CD14-positive monocyte (primary cell): ENCODE measurements around the gene FAM43A. TPM values are rescaled to one million over a fixed set of nuclear protein-coding genes. Genes with fewer than 3 reads are reported as not detected.

ENCODE experiments used
- DNase-seq, 3 donors: peaks; one replicate each; pipeline ENCODE4 v3.0.0-alpha.2; 2011 to 2022
- H2AFZ ChIP-seq: 2 replicates; pipeline ENCODE4 v1.6.0; 2012; ENCODE audit warnings: mild to moderate bottlenecking, low read depth, low read length, inconsistent platforms; ENCODE audit not compliant: insufficient read depth, poor library complexity, severe bottlenecking
- H3K27ac ChIP-seq, 2 donors: 1 replicate in 1 of 2; 2 replicates in 1 of 2; pipeline ENCODE4 v1.5.1; 2012 to 2013; ENCODE audit warnings: low read length in 2 of 2, control low read depth in 1 of 2, inconsistent platforms in 1 of 2, low read depth in 1 of 2, mild to moderate bottlenecking in 1 of 2
- H3K27me3 ChIP-seq, 2 donors: one replicate each; pipeline versions ENCODE4 v1.6.0 to v1.6.1; 2011 to 2013; ENCODE audit warnings: low read length in 2 of 2; ENCODE audit not compliant: control insufficient read depth in 2 of 2, insufficient read depth in 2 of 2
- H3K36me3 ChIP-seq, 2 donors: replicated peaks in 1 of 2; 1 replicate in 1 of 2; 2 replicates in 1 of 2; pipeline versions ENCODE4 v1.5.1 to v1.6.1; 2012 to 2013; ENCODE audit warnings: low read length in 2 of 2, control low read depth in 1 of 2, inconsistent platforms in 1 of 2, mild to moderate bottlenecking in 1 of 2; ENCODE audit not compliant: insufficient read depth in 2 of 2, control insufficient read depth in 1 of 2
- H3K4me1 ChIP-seq, 2 donors: 1 replicate in 1 of 2; 2 replicates in 1 of 2; pipeline versions ENCODE4 v1.5.1 to v1.6.1; 2012 to 2013; ENCODE audit warnings: low read length in 2 of 2, control low read depth in 1 of 2, inconsistent platforms in 1 of 2, mild to moderate bottlenecking in 1 of 2, moderate library complexity in 1 of 2; ENCODE audit not compliant: insufficient read depth in 2 of 2, control insufficient read depth in 1 of 2
- H3K4me2 ChIP-seq: replicated peaks from 2 replicates; pipeline ENCODE3; 2012; ENCODE audit warnings: low read length, moderate library complexity, mild to moderate bottlenecking; ENCODE audit not compliant: poor library complexity, severe bottlenecking; ENCODE audit errors: extremely low read depth
- H3K4me3 ChIP-seq, 3 experiments: fragments of 200-600 bp in 1 of 3; sonication (generic) in 1 of 3; replicated peaks in 1 of 3; 1 replicate in 2 of 3; 2 replicates in 1 of 3; pipeline ENCODE4 v1.5.1; 2011 to 2013; ENCODE audit warnings: low read length in 3 of 3, mild to moderate bottlenecking in 3 of 3, control low read depth in 2 of 3, low read depth in 2 of 3, inconsistent platforms in 1 of 3, moderate library complexity in 1 of 3
- H3K79me2 ChIP-seq: 2 replicates; pipeline ENCODE4 v1.6.0; 2012; ENCODE audit warnings: mild to moderate bottlenecking, control low read depth, inconsistent platforms, low read length, moderate library complexity; ENCODE audit not compliant: insufficient read depth
- H3K9ac ChIP-seq: 2 replicates; pipeline ENCODE4 v1.6.0; 2017; ENCODE audit warnings: low read length, mild to moderate bottlenecking; ENCODE audit not compliant: insufficient read depth, poor library complexity, severe bottlenecking
- H3K9me3 ChIP-seq, 2 donors: replicated peaks in 1 of 2; 1 replicate in 1 of 2; 2 replicates in 1 of 2; pipeline versions ENCODE4 v1.5.1 to v1.6.1; 2012 to 2013; ENCODE audit warnings: low read length in 2 of 2, control low read depth in 1 of 2; ENCODE audit not compliant: control insufficient read depth in 1 of 2, insufficient read depth in 1 of 2
- H4K20me1 ChIP-seq: 2 replicates; pipeline ENCODE4 v1.6.0; 2012; ENCODE audit warnings: mild to moderate bottlenecking, low read length, control low read depth, moderate library complexity; ENCODE audit not compliant: insufficient read depth
- H3K27ac Mint-ChIP-seq, 7 donors: one replicate each; pipeline ENCODE4 v1.8.0; 2020; ENCODE audit warnings: mild to moderate bottlenecking in 7 of 7, mixed read lengths in 7 of 7, moderate library complexity in 6 of 7, inconsistent platforms in 2 of 7
- H3K27me3 Mint-ChIP-seq, 3 donors: one replicate each; pipeline ENCODE4 v1.8.0; 2021 to 2022; ENCODE audit warnings: low read depth in 3 of 3, mild to moderate bottlenecking in 3 of 3, mixed read lengths in 3 of 3, moderate library complexity in 3 of 3, inconsistent platforms in 1 of 3
- H3K36me3 Mint-ChIP-seq, 2 donors: one replicate each; pipeline ENCODE4 v1.8.0; 2020; ENCODE audit warnings: mixed read lengths in 2 of 2, inconsistent platforms in 1 of 2, mild to moderate bottlenecking in 1 of 2
- H3K4me1 Mint-ChIP-seq: one replicate; pipeline ENCODE4 v1.8.0; 2020; ENCODE audit warnings: mild to moderate bottlenecking, mixed read lengths
- H3K4me3 Mint-ChIP-seq, 2 donors: one replicate each; pipeline ENCODE4 v1.8.0; 2020; ENCODE audit warnings: mild to moderate bottlenecking in 2 of 2, mixed read lengths in 2 of 2, moderate library complexity in 1 of 2
- H3K9me3 Mint-ChIP-seq, 7 donors: one replicate each; pipeline ENCODE4 v1.8.0; 2020 to 2022; ENCODE audit warnings: mixed read lengths in 7 of 7, mild to moderate bottlenecking in 6 of 7, moderate library complexity in 6 of 7, inconsistent platforms in 2 of 7
- CTCF ChIP-seq: fragments of 200-600 bp; IDR thresholded peaks from one replicate; pipeline ENCODE4 v1.8.0; 2022; ENCODE audit warnings: antibody characterized with exemption, mild to moderate bottlenecking
- WGBS: methylation state at CpG from one replicate; pipeline ENCODE4 v1.1.5; 2013; ENCODE audit warnings: missing lambda C conversion rate; ENCODE audit not compliant: insufficient coverage; 5-methylcytosine and 5-hydroxymethylcytosine counted together
- intact Hi-C, 2 donors: fragments of 100-400 bp; cut with micrococcal nuclease; formaldehyde crosslinking; loops; one replicate each; pipeline versions ENCODE4 v1.15.0 to v1.15.1; 2023
- polyA plus RNA-seq, 3 donors: library from polyadenylated mRNA; depleted of rRNA in 1 of 3; unstranded in 2 of 3; stranded (reverse) in 1 of 3; fragments of 300-500 nt in 2 of 3; fragments of >200 nt in 1 of 3; fragmentation: Illumina TruSeq in 2 of 3; gene quantifications; 1 replicate in 2 of 3; 2 replicates in 1 of 3; pipeline ENCODE4 v1.2.3, GENCODE V29; 2012 to 2021

The FAM43A gene
- polyA plus RNA-seq, 3 donors, result 6.6 to 11.3 (median 9.8) TPM

- no peak overlapping the region for H3K9ac ChIP-seq
- Mint-ChIP-seq H3K36me3 (no peaks in the 10 kb centered on the region), H3K4me1 (no peaks in the 10 kb centered on the region), H3K27ac (peak overlapping the region in 1 of 7 donors; percentile 4), H3K9me3 (peaks cover 0 to 6% (median 0%) of the 10 kb centered on the region in 7 donors), H3K27me3 (peaks cover 0 to 5% (median 3%) of the 10 kb centered on the region in 3 donors), H3K4me3 (no peak overlapping the region)
- WGBS, result 96% methylated on average over 7 of the region's 7 CpGs
- TF ChIP-seq CTCF, result no peak
- H3K27me3 ChIP-seq, result no peaks in the 10 kb centered on the region
- no peaks in the 10 kb centered on the region for H3K36me3 ChIP-seq
- no peaks in the 10 kb centered on the region for H3K9me3 ChIP-seq
- H3K4me3 ChIP-seq, result no peak overlapping the region
- no peaks in the 10 kb centered on the region for H3K4me1 ChIP-seq
- no peak for DNase-seq
- no peaks in the 10 kb centered on the region for H3K79me2 ChIP-seq
- H3K4me2 ChIP-seq, result no peak overlapping the region
- no peak overlapping the region for H3K27ac ChIP-seq
- no peak overlapping the region for H2AFZ ChIP-seq
- intact Hi-C loops, result no loop called here
- H4K20me1 ChIP-seq, result no peaks in the 10 kb centered on the region
Observed at GRCh38 chr3:194723846-194724618, 38.3 kb downstream of the FAM43A start.

- no peak for TF ChIP-seq CTCF
- H3K27me3 ChIP-seq, result no peaks in the 10 kb centered on the region
- Mint-ChIP-seq H3K9me3 (peaks cover 0 to 6% (median 0%) of the 10 kb centered on the region in 7 donors), H3K4me3 (no peak overlapping the region), H3K4me1 (no peaks in the 10 kb centered on the region), H3K27me3 (peaks cover 0 to 6% (median 3%) of the 10 kb centered on the region in 3 donors), H3K36me3 (no peaks in the 10 kb centered on the region), H3K27ac (peak overlapping the region in 1 of 7 donors; percentile 42)
- 91% methylated on average over 5 of the region's 5 CpGs for WGBS
- H3K4me2 ChIP-seq, result no peak overlapping the region
- no peaks in the 10 kb centered on the region for H3K79me2 ChIP-seq
- H2AFZ ChIP-seq, result no peak overlapping the region
- DNase-seq, result no peak
- H3K27ac ChIP-seq, result no peak overlapping the region
- intact Hi-C loops, result no loop called here
- no peaks in the 10 kb centered on the region for H3K4me1 ChIP-seq
- H3K4me3 ChIP-seq, result no peak overlapping the region
- H3K9ac ChIP-seq, result no peak overlapping the region
- H4K20me1 ChIP-seq, result no peaks in the 10 kb centered on the region
- no peaks in the 10 kb centered on the region for H3K9me3 ChIP-seq
- no peaks in the 10 kb centered on the region for H3K36me3 ChIP-seq
Observed at GRCh38 chr3:194725346-194725745, 39.7 kb downstream of the FAM43A start.
